NCI-H1694 (cell line): ENCODE data around the gene SLC25A21.
"Not testable (repeated sequence)": the region's sequence is repeated elsewhere in the genome, so short reads cannot be mapped to it uniquely, and the experiment has no call there.

Source experiments
- DNase-seq: peaks from one replicate; lab custom pipeline; 2025; lab: John Stamatoyannopoulos, UW

Gene SLC25A21

GRCh38 chr14:36823651-36824050 lies 348.8 kb downstream of the SLC25A21 start:
- no peak for DNase-seq

DNA sequence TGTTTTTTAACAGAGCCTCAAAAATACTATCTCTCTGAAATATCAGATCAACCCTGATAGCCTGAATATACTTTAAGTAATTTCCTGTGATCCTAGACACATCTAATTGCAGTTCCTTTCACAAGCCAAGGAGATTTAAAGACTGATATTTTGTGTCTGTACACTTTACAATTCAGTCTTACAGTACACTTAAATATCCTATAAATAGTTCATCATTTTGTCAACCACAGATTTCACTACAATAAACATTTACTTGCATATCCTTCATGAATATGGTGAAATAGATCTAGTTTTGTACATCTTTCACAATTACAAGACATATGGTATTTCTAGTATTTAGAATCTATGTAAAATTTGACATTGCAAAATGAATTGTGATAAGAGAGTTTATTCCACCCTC lies 349.7 kb downstream of the SLC25A21 start:
- DNase-seq, result no peak

DNA sequence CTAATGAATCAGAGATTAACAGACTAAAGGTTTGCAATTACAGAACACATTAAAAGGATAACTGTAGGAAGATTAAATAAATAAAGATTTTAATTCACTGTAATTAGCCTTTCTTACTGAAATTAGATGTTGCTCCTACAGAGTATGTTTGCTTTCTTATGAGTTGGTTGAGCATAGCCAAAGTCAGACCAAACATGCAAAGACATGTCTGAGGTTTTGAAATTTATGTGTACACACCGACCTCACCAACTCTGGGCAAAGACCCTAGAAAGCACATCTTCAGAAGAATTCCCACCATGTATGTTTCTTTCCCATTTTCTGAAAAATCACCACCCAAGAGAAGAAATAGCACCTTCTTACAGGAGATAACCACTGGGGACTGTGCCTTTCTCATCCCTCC lies 351.5 kb downstream of the SLC25A21 start:
- DNase-seq, result no peak

DNA sequence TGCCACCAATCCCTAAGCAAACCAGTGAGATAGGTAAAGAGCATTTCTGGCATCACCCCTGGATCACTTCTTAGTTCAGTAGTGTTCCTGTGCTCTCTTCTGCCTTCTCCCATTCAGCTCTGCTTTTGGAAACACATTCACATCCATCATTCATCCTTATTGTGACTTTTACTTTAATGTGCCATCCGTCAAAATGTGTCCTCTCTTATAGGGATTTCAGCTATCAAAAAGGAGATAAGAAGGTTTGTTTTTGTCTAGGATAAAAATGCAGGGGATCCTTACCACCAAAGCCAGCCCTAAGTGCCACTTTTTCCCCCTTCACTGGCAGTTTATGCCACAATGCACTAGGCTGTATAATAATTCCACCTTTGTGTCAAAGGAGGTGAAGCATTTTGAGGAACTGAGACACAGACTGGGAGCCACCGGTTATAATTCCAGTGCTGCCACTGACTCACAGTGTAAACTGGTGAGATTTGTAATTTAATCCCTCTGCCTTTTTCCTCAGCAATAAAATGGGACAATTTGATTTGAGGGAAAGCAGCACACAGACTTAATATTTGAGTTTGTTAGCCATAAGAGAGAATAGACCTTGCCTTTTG lies 352.2 kb downstream of the SLC25A21 start:
- DNase-seq, result no peak

- DNase-seq, result no peak
These were observed 353.5 kb downstream of the SLC25A21 start for GRCh38 chr14:36818794-36819384.

DNA sequence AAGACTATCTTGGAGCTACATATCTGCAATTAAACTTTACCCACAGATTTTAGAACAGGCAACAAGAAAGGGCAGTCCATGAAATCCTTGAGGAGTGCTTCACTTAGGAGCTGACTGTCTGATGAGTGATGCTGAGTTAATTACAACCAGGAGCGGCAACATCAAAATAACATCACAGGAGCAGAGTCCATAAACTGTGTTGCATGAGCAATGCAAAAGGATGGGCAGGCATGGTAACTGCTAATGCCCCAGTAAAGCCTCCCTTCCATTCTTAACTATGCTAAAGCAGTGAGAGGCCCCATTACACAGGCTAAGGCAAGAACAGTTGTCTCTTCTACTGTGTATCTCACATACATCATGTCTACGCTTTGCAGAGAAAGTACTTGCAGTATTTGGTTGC lies 354.2 kb downstream of the SLC25A21 start:
- DNase-seq, result no peak

DNA sequence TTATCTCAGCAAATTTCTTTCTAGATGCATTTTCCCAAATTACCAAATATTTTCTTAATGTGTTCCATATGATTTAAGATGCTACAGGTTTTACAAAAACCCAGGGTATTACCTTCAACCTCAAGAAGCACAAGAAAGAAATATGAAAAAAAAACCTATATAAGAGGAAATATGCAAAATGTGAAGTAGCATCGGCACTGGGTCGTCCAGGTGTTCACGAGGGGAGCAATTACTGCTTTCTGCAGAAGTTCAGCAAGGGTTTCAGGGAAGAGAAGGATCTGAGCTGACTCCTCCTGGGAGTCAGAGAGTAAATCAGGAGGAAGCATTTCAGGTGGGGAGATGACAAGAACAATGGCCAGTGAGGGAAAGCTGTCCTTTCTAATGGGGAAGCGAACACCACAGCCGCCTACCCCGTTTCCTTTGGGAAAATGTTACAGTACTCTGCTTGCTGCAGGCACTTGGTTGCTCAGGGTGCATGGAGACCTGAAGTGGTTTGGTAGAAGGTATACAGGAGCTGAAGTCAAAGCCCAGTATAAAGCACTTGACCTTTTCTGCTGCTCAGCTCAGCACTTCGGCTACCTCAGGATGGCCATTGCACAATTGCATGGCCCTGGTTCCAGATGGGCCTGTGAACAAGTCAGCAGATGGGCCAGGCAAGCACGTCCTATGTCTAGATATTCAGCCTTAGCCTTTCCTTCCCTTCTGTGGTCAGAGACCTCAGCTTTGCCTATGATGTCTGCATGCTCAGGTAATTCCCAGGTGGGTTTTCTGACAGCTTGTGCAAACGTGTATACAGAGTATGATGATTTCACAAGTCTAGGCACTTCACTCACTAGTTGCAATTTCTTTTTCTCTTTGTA lies 355.1 kb downstream of the SLC25A21 start:
- DNase-seq, result no peak

DNA sequence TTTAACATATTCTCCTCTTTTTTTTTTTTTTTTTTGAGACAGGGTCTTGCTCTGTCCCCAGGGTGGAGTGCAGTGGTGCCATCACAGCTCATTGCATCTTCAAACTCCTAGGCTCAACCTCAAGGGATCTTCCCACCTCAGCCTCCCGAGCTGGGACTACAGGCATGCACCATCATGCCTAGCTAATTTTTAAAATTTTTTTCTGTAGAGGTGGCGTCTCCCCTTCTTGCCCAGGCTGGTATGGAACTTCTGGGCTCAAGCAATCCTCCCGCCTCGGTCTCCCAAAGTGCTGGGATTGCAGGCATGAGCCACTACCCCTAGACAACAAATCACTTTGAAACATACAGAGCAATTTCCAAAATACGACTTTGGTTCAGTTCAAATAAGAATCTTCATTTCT lies 355.9 kb downstream of the SLC25A21 start:
- DNase-seq, result no peak

DNA sequence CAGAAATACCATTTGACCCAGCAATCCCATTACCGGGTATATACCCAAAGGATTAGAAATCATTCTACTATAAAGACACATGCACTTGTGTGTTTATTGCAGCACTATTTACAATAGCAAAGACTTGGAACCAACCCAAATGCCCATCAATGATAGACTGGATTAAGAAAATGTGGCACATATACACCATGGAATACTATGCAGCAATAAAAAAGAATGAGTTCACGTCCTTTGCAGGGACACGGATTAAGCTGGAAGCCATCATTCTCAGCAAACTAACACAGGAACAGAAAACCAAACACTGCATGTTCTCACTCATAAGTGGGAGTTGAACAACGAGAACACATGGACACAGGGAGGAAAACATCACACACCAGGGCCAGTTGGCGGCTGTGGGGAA lies 357.6 kb downstream of the SLC25A21 start:
- not testable (repeated sequence) for DNase-seq

GRCh38 chr14:36810209-36810608 lies 362.2 kb downstream of the SLC25A21 start:
- no peak for DNase-seq

GRCh38 chr14:36807727-36808126 lies 364.7 kb downstream of the SLC25A21 start:
- DNase-seq, result no peak

GRCh38 chr14:36805131-36805559 lies 367.3 kb downstream of the SLC25A21 start:
- DNase-seq, result no peak

DNA sequence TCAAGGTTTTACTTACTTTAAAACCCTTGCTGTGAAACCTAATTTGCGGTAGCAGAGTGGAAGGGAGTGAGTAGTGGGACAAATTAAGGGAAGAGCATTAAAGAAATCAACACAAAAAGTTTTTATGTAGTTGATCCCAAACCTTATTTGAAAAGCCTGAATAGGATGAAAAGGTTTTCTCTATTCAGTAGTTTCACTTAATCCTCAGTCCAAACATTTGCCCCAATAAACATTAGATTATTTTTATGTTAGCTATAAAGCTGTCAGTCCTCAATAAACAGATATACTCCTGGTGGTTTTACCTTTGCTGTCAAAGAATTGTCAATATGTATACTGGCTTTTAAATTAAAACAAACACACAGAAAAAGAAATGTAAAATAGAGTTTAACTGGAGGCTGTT lies 374.8 kb downstream of the SLC25A21 start:
- DNase-seq, result no peak

DNA sequence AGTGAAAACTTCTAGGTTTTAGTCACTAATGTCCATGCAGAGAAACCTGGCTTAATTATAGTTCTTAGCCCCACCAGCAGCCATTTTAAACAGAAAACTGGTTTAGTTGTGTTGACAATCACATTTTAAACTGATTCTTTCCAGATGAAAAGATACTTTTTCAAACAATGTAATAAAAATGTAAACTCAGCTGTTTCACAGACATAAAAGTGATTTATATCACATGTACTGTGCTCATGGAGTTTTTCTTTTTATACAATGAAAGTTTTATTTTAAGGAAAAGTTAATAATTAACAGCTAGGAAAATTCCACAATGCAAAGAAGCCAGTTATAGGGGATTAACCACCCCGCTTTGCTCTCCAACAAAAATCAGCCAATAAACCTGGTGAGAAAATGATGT lies 381.0 kb downstream of the SLC25A21 start:
- DNase-seq, result no peak

DNA sequence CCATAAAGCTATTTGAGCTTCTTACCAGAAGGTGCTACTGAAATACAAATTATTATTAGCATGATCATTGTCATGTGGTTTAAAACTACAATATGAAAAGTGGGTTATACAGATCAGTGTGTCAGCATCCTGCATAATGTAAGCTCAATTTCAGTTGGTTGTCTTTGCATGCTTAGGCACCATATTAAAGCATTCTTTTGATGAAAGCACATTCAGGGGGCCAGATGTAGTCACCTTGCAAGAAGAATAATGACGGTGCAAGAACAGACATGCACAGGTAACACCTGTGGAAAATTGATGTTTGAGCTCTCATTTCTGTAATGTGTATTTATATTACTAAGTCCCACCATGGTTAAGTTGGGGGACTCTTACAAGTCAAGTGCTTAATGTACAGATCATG lies 386.9 kb downstream of the SLC25A21 start:
- no peak for DNase-seq

GRCh38 chr14:36784541-36784940 lies 387.9 kb downstream of the SLC25A21 start:
- no peak for DNase-seq

GRCh38 chr14:36781897-36782296 lies 390.5 kb downstream of the SLC25A21 start:
- DNase-seq, result no peak

GRCh38 chr14:36773558-36773957 lies 398.8 kb downstream of the SLC25A21 start:
- DNase-seq, result no peak

- DNase-seq, result no peak
These were observed 399.3 kb downstream of the SLC25A21 start for GRCh38 chr14:36773136-36773540.

- no peak for DNase-seq
These were observed 401.3 kb downstream of the SLC25A21 start for GRCh38 chr14:36771028-36771640.

DNA sequence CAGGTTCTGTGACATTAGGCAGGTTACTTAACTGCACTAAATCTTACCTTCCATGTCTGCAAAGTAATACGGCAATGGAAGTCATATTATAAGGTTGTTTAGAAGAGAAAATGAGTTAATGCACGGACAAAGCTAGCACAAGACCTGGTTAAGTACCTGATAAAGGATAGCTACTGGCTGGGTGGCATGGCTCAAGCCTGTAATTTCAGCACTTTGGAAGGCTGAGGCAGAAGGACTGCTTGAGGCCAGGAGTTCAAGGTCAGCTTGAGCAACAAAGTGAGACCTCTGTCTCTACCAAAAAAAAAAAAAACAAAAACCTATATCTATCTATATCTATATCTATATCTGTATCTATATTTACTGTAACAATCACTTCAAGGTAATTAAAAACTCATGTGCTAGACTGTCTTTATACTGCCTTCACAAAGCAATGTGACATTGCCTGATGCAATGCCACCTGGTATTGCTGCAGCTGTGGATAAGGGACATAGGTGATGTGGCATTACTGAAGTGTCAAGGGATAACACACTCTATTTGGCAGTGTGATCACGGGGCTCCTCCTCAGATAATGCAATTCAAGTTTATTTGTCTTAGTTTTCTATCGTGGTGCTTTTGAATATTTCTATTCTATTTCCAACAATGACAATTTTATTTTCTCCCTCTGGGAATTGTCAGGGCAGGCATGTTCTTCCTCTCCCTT lies 403.6 kb downstream of the SLC25A21 start:
- DNase-seq, result no peak

DNA sequence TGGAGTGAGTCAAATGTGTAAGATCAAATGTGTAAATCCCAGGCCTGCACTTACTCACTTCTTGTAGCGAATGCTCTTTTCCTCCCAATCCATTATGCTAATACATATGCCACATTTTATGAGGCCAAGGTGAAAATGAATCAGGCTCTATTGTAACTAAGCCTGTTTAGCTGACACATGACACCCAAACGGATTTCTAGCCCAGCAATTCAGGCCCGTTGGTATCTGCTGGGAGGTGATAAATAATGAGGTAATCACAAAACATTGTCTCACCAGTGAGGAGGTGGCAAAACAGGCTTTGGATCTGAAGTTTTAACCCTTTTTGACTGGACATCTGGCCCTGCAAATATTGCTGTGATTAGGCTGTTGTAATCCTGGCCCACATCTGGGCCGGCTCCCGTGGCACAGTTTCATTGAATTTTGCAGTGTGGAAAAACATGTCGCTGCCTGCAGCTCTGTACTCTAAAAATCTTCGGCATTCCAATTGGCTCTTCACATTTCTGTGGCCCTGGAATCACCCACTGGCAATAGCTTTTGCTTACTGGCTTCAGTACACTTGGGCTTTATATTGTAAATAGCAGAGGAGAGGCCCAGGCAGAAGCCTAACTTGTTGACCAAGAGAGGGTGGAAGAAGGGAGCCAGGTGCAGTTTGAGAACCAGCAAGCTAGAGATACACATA lies 404.7 kb downstream of the SLC25A21 start:
- DNase-seq, result no peak
